ENCODE data around the gene MGLL. TPM values are rescaled to one million over a fixed set of nuclear protein-coding genes. Genes with fewer than 3 reads are reported as not detected.
A peak's percentile ranks its signal among the peaks of the same experiment; 100 is the strongest.

Gene MGLL
- total and polyA plus RNA-seq, 8 donors, result 3.3 to 11.4 (median 6.6) TPM

DNA sequence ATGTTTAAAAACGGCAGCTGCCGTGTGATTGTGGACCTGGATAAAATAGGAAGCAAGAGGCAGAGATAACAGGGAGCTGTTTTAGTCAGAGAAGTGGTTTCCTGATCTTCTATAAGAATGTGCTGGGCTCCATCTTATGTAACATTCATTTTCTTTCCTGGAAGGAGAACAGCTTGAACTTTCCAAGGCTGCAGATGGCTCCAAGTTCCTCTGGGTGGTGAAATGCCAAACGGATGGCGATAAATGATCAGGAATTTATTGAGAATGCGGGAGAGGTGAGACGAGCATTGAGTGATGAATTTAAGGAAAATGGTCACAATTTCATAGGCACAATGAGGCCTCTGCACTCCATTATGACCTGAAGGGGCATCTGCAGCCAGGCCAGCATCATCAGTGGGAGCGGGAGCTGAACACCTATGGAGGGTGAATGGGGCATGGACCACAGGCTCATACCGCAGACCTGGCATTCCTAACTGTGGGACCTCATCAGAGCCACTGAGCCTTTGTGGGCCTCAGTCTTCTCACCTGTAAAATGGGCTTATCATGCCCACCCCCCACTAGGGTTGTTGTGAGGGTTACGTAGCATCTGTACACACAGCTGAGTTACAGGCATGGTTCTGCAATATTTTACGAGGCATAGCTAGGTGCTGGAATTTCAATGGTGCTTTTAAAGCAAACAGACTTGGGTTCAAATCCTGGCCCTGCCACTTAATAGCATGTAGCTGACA, 17.1 kb downstream of the MGLL start:
- intact Hi-C loops (cut with DNase I), result no loop called here
- no peak for ATAC-seq
- FAIRE-seq, result no peak
- Histone ChIP-seq H3K36me3 (no peaks in the 10 kb centered on the region), H3K27ac (no peak overlapping the region), H3K4me1 (no peaks in the 10 kb centered on the region), H3K27me3 (no peaks in the 10 kb centered on the region), H3K4me3 (no peak overlapping the region), H3K9me3 (no peaks in the 10 kb centered on the region)
- no peak for DNase-seq
- TF ChIP-seq, protein P1, sequence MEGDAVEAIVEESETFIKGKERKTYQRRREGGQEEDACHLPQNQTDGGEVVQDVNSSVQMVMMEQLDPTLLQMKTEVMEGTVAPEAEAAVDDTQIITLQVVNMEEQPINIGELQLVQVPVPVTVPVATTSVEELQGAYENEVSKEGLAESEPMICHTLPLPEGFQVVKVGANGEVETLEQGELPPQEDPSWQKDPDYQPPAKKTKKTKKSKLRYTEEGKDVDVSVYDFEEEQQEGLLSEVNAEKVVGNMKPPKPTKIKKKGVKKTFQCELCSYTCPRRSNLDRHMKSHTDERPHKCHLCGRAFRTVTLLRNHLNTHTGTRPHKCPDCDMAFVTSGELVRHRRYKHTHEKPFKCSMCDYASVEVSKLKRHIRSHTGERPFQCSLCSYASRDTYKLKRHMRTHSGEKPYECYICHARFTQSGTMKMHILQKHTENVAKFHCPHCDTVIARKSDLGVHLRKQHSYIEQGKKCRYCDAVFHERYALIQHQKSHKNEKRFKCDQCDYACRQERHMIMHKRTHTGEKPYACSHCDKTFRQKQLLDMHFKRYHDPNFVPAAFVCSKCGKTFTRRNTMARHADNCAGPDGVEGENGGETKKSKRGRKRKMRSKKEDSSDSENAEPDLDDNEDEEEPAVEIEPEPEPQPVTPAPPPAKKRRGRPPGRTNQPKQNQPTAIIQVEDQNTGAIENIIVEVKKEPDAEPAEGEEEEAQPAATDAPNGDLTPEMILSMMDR (IDR thresholded peaks at IDR 0.05), result no peak
- WGBS, 2 donors, result 80% methylated on average over 10 of the region's 10 CpGs

DNA sequence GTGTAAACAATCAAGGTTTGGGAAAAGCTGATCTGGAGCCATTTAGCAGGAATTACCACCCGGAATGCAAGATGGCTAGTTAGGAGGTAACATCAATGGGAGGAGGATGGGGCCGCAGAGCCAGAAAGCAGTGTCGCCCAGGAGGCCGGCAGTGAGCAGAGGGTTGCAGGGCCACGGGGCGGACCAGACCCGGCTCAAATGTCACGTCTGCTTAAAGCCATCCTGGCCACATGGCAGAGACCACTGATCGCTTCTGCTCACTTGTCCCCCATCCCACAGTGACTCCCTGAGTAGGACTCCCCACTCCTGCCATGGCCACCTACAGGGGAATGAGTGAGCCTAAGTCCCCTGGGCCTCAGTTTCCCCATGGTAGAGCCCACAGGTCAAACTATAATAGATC, 18.2 kb downstream of the MGLL start:
- TF ChIP-seq, protein P1 (IDR thresholded peaks at IDR 0.05), result no peak
- 79 to 81% methylated on average over 9 of the region's 9 CpGs for WGBS, 2 donors
- intact Hi-C loops (cut with DNase I), result no loop called here

DNA sequence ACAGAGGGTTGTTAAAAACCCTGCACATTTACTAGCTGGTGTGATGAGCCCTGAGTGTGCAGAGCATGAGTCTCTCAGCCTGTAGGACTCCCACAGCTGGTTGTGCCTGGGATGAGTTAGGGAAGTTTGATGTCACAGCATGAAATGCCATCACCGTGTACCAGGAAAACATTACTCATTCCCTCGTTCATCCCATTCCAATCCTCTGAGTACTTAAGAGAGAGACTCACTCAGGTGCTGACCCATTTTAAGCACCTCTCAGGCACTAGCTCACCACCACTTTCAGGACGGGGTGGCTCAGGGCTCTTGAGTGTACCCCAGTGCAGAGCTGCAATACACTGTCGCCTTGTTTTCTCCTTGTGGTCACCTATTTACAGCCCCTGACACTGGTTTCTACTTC, 18.7 kb downstream of the MGLL start:
- H3K9me3 ChIP-seq, result no peaks in the 10 kb centered on the region
- no peak overlapping the region for H3K27ac ChIP-seq
- intact Hi-C loops (cut with DNase I), result no loop called here
- WGBS, 2 donors, result 58% methylated on average over 4 of the region's 4 CpGs
- no peaks in the 10 kb centered on the region for H3K27me3 ChIP-seq
- DNase-seq (no peak), FAIRE-seq (no peak), ATAC-seq (peak in 2 of 4 donors; percentile 22 to 28)
- H3K4me1 ChIP-seq, result no peaks in the 10 kb centered on the region
- H3K36me3 ChIP-seq, result no peaks in the 10 kb centered on the region
- no peak overlapping the region for H3K4me3 ChIP-seq
- TF ChIP-seq, protein P1 (IDR thresholded peaks at IDR 0.05), result no peak

More for the DNA sequence above, 18.2 kb downstream of the MGLL start:
- Histone ChIP-seq H3K4me1 (no peaks in the 10 kb centered on the region), H3K27me3 (no peaks in the 10 kb centered on the region), H3K9me3 (no peaks in the 10 kb centered on the region), H3K27ac (no peak overlapping the region), H3K4me3 (no peak overlapping the region), H3K36me3 (no peaks in the 10 kb centered on the region)
- no peak for DNase-seq
- no peak for FAIRE-seq
- ATAC-seq, result no peak

DNA sequence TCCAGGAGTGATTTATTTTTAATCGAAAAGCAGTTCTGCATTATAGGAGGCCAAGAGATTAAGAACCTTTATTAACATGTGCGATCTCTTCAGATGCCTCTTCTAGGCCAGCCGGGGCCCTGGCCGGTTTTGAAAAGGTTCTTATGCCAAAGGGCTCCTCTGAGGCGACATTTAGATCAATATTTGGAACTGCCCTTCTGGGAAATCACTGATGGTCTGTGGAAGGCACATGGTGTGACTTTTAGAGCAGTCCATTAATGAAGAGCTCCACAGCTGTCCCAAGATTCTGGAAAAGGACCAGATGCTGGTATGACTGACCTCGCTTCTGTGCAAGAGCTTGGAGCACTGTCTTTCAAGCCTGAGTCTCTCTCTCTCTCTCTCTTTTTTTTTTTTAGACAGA, 19.7 kb downstream of the MGLL start:
- no peaks in the 10 kb centered on the region for H3K9me3 ChIP-seq
- no peaks in the 10 kb centered on the region for H3K36me3 ChIP-seq
- no peak for DNase-seq
- ATAC-seq, result no peak
- no peaks in the 10 kb centered on the region for H3K27me3 ChIP-seq
- TF ChIP-seq, protein P1 (IDR thresholded peaks at IDR 0.05), result no peak
- intact Hi-C loops (cut with DNase I), result no loop called here
- no peak for FAIRE-seq
- H3K4me1 ChIP-seq, result no peaks in the 10 kb centered on the region
- no peak overlapping the region for H3K4me3 ChIP-seq
- no peak overlapping the region for H3K27ac ChIP-seq
- WGBS, 2 donors, result 72 to 83% methylated on average over 6 of the region's 6 CpGs

DNA sequence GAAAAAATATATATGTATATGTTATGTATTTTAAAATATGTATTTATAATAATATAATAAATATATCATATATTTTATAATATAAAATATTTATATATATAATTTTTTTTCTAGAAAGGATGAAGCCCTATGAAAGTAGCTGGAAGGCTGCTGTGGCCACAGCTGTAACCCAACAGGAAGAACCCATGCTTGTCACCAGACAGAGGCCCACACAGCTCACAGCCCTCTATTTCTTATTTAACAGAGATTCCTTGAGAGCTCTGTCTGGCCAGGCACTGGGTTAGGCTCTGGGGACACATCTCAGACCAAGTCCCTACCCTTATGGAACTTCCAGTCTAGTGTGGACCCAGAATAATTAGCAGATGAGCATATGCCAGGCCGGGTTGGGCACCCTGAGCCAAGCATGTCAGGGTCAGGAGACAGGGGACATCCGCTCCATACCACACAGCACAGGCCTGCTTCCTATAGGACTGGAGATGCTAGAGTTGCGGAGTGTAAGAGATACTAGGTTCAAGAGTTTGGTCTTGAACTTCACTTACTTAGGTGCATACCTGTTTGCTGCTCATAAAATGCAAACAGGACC, 20.5 kb downstream of the MGLL start:
- no peak for DNase-seq
- no peak for ATAC-seq
- no peaks in the 10 kb centered on the region for H3K4me1 ChIP-seq
- H3K27ac ChIP-seq, result no peak overlapping the region
- H3K4me3 ChIP-seq, result no peak overlapping the region
- no peaks in the 10 kb centered on the region for H3K9me3 ChIP-seq
- no peaks in the 10 kb centered on the region for H3K27me3 ChIP-seq
- TF ChIP-seq, protein P1 (IDR thresholded peaks at IDR 0.05), result no peak
- intact Hi-C loops (cut with DNase I), result no loop called here
- no peaks in the 10 kb centered on the region for H3K36me3 ChIP-seq
- WGBS, 2 donors, result 85 to 86% methylated on average over 3 of the region's 3 CpGs
- no peak for FAIRE-seq

Measured in pancreas (tissue), 10 donors.